Activated CD8-positive, alpha-beta memory T cell treated with anti-CD3 and anti-CD28 coated beads, Interleukin-2, amount 10 ng/mL, durations not matched to agents 7 days and 5 days (primary cell): Measurements from ENCODE around the gene MRC1. TPM values are rescaled to one million over a fixed set of nuclear protein-coding genes. Genes with fewer than 3 reads are reported as not detected.

ENCODE experiments used
- ATAC-seq: fragments of 150-1000 bp; cut with Tn5 transposase; one replicate; pipeline ENCODE4 v1.10.0; 2021; ENCODE audit warnings: moderate library complexity
- CTCF ChIA-PET: fragments of 350-600 bp; sonication (Branson Sonifier 250); formaldehyde crosslinking; loops from one replicate; lab custom pipeline; 2021; ENCODE audit warnings: antibody characterized with exemption; lab: Charles Lee
- DNase-seq: peaks from one replicate; pipeline ENCODE4 v3.0.0-alpha.2; 2020
- H3K27ac Mint-ChIP-seq: one replicate; pipeline ENCODE4 v1.8.0; 2021; ENCODE audit warnings: mild to moderate bottlenecking, mixed read lengths
- H3K27me3 Mint-ChIP-seq: one replicate; pipeline ENCODE4 v1.8.0; 2021; ENCODE audit warnings: mixed read lengths
- H3K36me3 Mint-ChIP-seq: one replicate; pipeline ENCODE4 v1.8.0; 2021; ENCODE audit warnings: mild to moderate bottlenecking, mixed read lengths
- H3K4me1 Mint-ChIP-seq: one replicate; pipeline ENCODE4 v1.8.0; 2021; ENCODE audit warnings: mixed read lengths
- H3K4me3 Mint-ChIP-seq: one replicate; pipeline ENCODE4 v1.8.0; 2021; ENCODE audit warnings: mild to moderate bottlenecking, moderate library complexity, mixed read lengths
- H3K9me3 Mint-ChIP-seq: one replicate; pipeline ENCODE4 v1.8.0; 2022; ENCODE audit warnings: low read depth, mixed read lengths
- total RNA-seq, 2 experiments: library from RNA; stranded (reverse); gene quantifications; one replicate each; pipeline ENCODE4 v1.2.3, GENCODE V29; 2021

Gene MRC1
- total RNA-seq, 2 experiments from 2014 or later = 0.05 TPM; not detected in 1

DNA sequence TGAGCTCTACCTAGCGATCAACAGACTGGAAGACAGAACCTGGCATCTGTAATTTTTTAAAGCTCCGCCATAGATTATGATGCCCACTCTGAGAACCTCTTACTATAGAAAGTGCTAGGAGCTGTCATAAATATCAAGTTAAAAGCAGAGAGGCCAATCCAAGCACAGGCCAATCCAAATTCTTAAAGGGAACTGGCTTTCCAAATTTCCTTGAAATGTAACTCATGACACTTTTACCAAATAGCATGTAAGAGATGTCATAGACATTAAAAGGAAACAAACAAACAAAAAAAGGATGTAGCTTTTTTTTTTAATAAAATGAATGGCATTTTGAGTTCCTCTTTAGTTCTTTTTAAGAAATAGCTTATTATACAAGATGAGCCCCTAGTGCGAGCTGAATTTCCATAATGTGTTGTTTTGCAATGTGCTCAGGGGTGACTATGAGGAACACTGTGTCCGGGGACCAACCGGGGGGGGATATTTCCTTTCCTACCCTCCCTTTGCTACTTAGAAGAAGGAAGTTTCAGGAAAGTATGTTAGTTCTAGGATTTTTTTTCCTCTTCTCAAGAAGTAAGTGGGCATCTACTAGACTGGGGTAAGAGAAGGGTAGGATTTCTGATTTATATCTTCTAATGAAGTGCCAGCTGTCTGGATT lies 23.7 kb upstream of the MRC1 start:
- Mint-ChIP-seq H3K9me3 (no peaks in the 10 kb centered on the region), H3K27me3 (no peaks in the 10 kb centered on the region), H3K4me3 (no peak overlapping the region), H3K4me1 (no peaks in the 10 kb centered on the region), H3K36me3 (no peaks in the 10 kb centered on the region), H3K27ac (no peak overlapping the region)
- CTCF ChIA-PET = interaction anchor here (0.9 kb wide), 1 partner anchor 16 kb away, joined by 3 read pairs; no protein-coding TSS in a partner anchor
- ATAC-seq (no peak), DNase-seq (no peak)

DNA sequence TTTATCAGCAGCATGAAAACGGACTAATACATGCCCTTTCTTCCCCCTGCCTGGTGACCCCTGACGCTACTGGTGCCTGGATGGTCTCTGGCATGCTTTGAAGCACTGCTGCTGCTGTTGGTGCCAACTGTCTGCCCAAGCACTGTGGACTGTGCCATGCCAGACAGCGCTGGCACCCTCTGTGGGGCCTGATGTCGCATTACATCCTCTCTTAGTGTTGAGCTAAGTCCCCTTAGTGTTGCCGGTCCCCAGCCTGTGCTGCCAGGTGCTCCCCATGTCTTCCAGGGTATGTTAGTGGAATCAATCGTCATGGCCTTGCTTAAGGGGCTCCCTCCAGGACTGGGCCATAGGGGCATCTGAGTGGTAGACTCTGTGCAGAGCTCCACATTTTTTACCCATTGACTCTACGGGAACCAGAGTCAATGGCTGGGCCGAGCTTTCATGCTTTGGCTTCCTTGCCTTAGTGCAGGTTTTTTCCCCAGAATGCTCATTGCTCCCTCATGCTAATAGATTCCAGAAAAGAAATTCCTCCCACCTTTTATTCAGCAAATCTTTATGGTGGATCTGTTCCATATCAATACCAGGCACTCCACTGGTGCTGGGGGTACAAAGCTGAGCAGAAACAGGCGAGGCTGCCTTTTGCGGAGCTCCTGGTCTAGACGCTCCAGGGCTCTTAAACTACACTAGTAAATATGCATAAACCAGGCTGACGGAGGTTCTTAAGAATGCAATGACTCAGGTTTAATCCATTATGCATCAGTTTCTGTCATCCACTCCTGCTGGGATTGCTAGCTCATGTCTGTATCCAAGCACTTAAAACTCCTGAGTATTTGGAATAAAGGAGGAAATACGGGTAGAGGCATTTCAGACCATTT lies 21.8 kb upstream of the MRC1 start:
- ATAC-seq = no peak
- no peak for DNase-seq
- Mint-ChIP-seq H3K27ac (no peak overlapping the region), H3K27me3 (no peaks in the 10 kb centered on the region), H3K4me1 (no peaks in the 10 kb centered on the region), H3K9me3 (no peaks in the 10 kb centered on the region), H3K36me3 (no peaks in the 10 kb centered on the region), H3K4me3 (no peak overlapping the region)
- CTCF ChIA-PET = interaction anchor here (0.9 kb wide), 1 partner anchor 21 kb away, joined by 3 read pairs; no protein-coding TSS in a partner anchor

DNA sequence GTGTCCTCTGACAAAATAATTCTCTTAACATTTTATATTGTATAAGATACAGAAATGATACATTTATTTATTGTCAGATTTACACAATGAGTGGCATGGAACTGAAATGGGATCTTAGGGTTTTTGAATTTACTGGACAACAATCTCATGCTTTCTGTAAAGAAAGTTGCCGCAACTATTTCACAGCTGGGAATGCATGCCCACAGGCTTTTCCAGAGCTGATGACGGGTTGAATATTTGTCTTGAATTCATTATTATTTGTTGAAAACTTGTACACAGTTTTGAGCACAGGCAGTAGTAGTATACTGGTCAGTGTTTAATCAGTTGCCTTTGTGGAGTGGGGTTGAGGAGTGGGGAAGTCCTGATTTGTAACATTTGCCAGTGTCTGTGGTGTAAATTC lies 20.5 kb upstream of the MRC1 start:
- Mint-ChIP-seq H3K36me3 (no peaks in the 10 kb centered on the region), H3K9me3 (no peaks in the 10 kb centered on the region), H3K4me3 (no peak overlapping the region), H3K27ac (no peak overlapping the region), H3K27me3 (no peaks in the 10 kb centered on the region), H3K4me1 (no peaks in the 10 kb centered on the region)
- DNase-seq (no peak), ATAC-seq (no peak)
- CTCF ChIA-PET = no interaction called here

DNA sequence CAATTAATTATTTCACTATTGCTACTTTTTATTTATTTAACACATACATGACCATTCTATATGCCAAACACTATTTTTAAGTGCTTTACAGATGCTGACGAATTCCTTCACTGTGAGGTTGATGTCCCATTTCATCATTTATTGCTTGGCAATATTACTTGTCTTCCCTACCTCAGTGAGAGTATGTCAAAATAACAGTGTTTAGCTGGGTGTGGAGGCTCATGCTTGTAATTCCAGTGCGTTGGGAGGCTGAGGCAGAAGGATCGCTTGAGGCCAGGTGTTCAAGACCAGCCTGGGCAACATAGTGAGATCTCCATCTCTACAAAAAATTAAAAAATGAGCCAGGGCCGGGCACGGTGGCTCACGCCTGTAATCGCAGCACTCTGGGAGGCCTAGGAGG lies 19.8 kb upstream of the MRC1 start:
- Mint-ChIP-seq H3K36me3 (no peaks in the 10 kb centered on the region), H3K4me3 (no peak overlapping the region), H3K27ac (no peak overlapping the region), H3K4me1 (no peaks in the 10 kb centered on the region), H3K9me3 (no peaks in the 10 kb centered on the region), H3K27me3 (no peaks in the 10 kb centered on the region)
- ATAC-seq (no peak), DNase-seq (no peak)
- CTCF ChIA-PET = no interaction called here

DNA sequence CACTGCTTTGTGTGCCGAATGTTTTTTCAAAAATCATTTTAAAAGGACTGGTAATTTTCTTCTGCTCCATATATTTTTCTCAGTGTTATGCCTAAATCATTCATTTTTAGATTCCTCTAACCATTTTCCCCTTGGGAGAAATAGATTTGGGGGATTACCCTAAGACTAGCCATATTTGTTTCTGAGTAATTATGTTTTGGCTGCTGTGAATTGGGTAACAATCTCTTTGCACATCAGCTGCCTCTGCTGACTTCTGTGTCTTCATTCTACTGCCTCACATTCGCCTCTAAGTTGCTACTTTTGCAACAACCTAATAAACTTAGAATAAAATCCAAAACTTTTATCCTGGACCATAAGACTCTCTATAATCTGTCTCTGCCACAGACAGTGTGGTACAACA lies 18.5 kb upstream of the MRC1 start:
- Mint-ChIP-seq H3K27me3 (no peaks in the 10 kb centered on the region), H3K4me1 (no peaks in the 10 kb centered on the region), H3K36me3 (no peaks in the 10 kb centered on the region), H3K27ac (no peak overlapping the region), H3K9me3 (no peaks in the 10 kb centered on the region), H3K4me3 (no peak overlapping the region)
- ATAC-seq (no peak), DNase-seq (no peak)
- CTCF ChIA-PET = no interaction called here

DNA sequence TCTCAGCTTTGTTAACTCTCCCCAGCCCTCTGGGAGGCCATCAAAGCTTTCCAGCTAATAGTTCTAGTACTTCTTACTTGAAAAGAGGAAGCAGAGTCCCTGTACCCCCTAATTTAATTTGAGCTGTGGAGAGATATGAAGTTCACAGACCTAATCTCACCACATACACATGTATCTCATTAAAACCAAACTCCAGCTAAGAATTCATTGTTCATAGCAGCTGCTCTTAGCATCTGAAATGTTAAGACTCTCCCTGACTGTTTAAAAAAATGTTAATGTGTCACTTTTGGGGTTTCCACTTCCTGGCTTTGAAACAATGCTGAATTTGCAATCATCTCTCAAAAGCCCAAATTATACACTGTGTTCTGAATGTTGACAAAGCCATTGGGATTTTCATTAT lies 16.2 kb upstream of the MRC1 start:
- Mint-ChIP-seq H3K4me1 (no peaks in the 10 kb centered on the region), H3K36me3 (no peaks in the 10 kb centered on the region), H3K4me3 (no peak overlapping the region), H3K9me3 (no peaks in the 10 kb centered on the region), H3K27ac (no peak overlapping the region), H3K27me3 (no peaks in the 10 kb centered on the region)
- no peak for DNase-seq
- no peak for ATAC-seq
- CTCF ChIA-PET = no interaction called here

DNA sequence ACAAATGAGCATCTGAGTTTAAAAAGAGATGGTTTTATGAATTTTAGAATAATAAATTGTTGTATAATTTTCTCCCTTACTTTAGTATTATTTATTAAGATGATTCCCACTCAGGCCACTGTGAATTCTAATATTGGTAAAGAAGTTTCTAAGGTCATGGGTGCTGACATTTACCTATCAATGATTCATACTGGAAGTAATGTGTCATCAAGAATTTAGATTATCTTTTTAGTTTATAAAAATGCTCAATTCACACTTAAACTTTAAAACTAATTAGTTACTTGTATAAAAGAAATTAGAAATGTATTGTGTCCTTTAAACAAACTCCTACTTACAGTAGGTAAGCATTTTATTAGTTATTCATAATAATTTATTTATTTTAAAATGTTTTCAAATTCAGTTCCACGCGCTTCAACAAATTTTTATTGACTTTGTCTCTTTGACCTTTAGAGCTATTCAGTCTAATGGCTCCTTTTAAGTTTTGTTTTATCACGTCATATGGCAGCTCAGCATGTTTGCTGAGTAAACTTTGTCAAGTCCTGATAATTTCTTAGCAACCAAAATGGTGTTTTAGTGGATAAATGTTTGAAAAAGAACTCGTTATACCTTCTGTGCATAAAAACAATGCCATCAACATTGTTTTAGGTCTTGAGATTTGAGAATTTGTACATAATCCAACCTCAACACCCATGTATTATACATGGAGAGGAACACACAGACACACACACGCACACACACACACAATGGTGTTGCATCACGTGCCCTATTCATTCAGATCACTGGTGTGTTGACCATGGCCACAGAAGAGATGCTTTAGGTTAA lies 15.1 kb upstream of the MRC1 start:
- no peak for ATAC-seq
- Mint-ChIP-seq H3K4me1 (no peaks in the 10 kb centered on the region), H3K4me3 (no peak overlapping the region), H3K36me3 (no peaks in the 10 kb centered on the region), H3K27me3 (no peaks in the 10 kb centered on the region), H3K27ac (no peak overlapping the region), H3K9me3 (no peaks in the 10 kb centered on the region)
- CTCF ChIA-PET = no interaction called here
- no peak for DNase-seq

DNA sequence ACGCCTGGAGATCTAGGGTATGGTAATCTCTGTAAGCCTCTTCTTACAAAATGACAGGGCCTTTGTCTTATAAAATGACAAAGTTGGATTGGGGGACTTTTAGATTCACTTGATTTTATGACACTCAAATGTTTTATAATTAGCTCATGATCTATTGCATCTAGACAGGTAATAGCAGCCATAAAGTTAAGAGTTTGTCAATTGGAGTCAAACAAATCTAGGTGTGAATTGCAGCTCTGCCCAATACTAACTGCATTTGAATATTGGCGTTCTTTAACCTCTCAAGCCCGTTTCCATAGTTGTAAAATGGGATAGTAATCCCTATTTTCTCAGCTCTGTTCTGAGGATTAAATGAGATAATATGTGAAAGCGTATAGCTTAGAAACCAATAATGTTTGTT lies 14.1 kb upstream of the MRC1 start:
- CTCF ChIA-PET = no interaction called here
- Mint-ChIP-seq H3K4me3 (no peak overlapping the region), H3K9me3 (no peaks in the 10 kb centered on the region), H3K27me3 (no peaks in the 10 kb centered on the region), H3K27ac (no peak overlapping the region), H3K4me1 (no peaks in the 10 kb centered on the region), H3K36me3 (no peaks in the 10 kb centered on the region)
- ATAC-seq = no peak
- no peak for DNase-seq

DNA sequence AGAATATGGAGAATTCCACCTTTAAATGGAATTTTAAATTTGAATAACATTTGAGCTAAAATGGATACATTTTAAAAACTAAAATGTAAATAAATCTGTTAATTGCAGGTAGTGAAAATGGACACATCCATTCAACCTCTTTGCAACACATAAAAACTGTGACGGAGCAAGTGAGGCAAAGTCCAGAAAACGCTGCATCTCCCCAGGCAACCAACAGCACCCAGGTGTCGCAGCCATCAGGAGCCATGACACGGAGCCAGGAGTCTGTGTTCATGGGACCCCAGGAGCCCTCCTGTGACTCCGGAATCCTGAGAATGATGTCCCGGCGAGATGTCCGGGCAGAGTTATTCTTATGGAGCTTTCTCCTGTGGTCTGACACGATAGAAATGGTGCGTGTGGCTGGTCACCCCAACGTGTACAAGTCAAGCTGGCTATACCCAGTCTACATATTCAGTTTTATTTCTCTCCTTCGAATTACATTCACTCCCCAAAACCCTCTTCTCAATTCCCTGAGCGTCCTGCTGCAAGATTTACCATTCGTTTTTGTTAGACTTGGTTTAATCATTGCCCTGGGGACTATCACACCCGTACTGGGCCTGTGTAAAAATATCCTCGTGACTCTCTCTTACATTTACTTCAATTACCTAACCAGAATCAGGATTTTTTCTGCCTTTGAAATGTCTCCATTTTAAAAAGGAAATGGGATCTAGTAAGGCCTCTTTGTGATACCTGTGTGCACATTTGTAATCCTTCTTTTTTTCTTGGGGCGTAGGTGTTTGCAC lies 13.1 kb upstream of the MRC1 start:
- Mint-ChIP-seq H3K27ac (no peak overlapping the region), H3K9me3 (no peaks in the 10 kb centered on the region), H3K27me3 (no peaks in the 10 kb centered on the region), H3K4me3 (no peak overlapping the region), H3K36me3 (no peaks in the 10 kb centered on the region), H3K4me1 (no peaks in the 10 kb centered on the region)
- CTCF ChIA-PET = no interaction called here
- ATAC-seq = no peak
- DNase-seq = no peak

DNA sequence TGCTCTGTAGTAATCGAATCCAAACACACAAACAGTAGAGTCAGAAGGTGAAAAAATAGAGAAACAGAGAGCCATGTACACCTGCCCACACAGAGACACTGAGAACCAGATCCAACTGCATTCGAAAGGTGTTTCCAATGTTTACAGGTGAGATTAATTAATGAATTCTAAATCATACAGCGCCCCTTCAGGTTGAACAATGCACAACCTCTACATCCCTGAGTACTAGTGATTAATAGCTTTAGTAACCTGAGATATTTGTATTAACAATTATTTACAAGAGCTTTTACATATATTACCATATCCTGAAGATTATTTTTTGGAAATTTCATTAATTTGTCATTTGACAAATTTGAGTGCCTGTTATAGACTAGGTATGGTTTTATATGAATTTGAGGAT lies 7.6 kb upstream of the MRC1 start:
- DNase-seq (no peak), ATAC-seq (no peak)
- no peaks in the 10 kb centered on the region for H3K27me3 Mint-ChIP-seq
- no peak overlapping the region for H3K27ac Mint-ChIP-seq
- CTCF ChIA-PET = no interaction called here
- no peaks in the 10 kb centered on the region for H3K36me3 Mint-ChIP-seq
- H3K4me1 Mint-ChIP-seq = no peaks in the 10 kb centered on the region
- no peaks in the 10 kb centered on the region for H3K9me3 Mint-ChIP-seq
- H3K4me3 Mint-ChIP-seq = no peak overlapping the region

DNA sequence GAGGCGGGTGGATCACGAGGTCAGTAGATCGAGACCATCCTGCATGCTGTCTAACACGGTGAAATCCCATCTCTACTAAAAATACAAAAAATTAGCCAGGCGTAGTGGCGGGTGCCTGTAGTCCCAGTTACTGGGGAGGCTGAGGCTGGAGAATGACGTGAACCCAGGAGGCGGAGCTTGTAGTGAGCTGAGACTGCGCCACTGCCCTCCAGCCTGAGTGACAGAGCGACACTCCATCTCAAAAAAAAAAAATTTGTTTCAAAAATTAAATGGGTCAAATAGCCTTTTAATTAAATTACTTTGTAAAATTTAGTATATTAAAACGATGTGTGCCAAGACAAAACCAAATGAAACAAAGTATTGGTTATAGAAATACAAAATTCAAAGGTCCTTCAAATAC lies 6.8 kb upstream of the MRC1 start:
- ATAC-seq (no peak), DNase-seq (no peak)
- H3K27ac Mint-ChIP-seq = no peak overlapping the region
- no peaks in the 10 kb centered on the region for H3K36me3 Mint-ChIP-seq
- no peak overlapping the region for H3K4me3 Mint-ChIP-seq
- H3K27me3 Mint-ChIP-seq = no peaks in the 10 kb centered on the region
- CTCF ChIA-PET = no interaction called here
- H3K4me1 Mint-ChIP-seq = no peaks in the 10 kb centered on the region
- H3K9me3 Mint-ChIP-seq = no peaks in the 10 kb centered on the region

DNA sequence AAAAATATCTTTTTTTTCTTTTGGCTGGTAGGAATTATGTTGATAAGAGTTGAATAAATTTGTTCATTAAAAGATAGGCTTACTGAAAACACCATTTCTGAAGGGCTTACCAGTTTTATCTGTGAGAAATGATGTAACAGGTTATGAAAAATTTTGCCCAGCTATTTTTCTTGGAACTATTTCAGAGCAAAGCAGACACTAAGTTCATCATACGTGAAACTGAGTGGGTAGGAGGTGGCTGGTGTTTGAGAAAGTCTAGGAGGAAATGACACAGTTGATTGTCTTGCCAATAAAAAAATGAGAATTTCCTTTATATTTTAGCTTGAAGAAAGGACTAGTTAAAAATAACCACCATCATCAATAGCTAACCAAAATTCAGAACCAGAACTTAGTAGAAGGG lies 6.2 kb upstream of the MRC1 start:
- CTCF ChIA-PET = no interaction called here

DNA sequence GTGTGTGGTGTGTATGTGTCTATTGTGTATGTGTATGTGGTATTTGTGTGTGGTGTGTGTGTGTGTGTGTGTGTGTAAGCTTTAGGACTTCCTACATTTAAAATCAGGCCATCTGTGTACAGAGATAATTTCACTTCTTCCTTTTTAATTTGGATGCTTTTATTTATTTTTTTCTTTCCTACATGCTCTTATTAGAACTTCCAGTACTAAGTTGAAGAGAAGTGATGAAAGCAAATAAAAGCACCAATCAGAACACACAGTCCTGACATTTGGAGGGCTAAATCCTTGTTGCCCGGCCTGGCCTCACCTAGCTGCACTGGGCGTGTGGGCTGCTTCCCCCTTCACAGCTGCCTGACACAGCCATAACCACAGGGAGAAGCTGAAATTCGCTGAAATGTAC lies 3.8 kb upstream of the MRC1 start:
- Mint-ChIP-seq H3K27me3 (peaks cover 14% of the 10 kb centered on the region), H3K36me3 (no peaks in the 10 kb centered on the region), H3K27ac (no peak overlapping the region), H3K4me3 (no peak overlapping the region), H3K4me1 (peaks cover 7% of the 10 kb centered on the region), H3K9me3 (no peaks in the 10 kb centered on the region)
- no peak for ATAC-seq
- DNase-seq = no peak
- CTCF ChIA-PET = no interaction called here

More for the DNA sequence above, 6.2 kb upstream of the MRC1 start:
- Mint-ChIP-seq H3K4me3 (no peak overlapping the region), H3K9me3 (no peaks in the 10 kb centered on the region), H3K27ac (no peak overlapping the region), H3K36me3 (no peaks in the 10 kb centered on the region), H3K27me3 (peaks cover 3% of the 10 kb centered on the region), H3K4me1 (no peaks in the 10 kb centered on the region)
- no peak for DNase-seq
- ATAC-seq = no peak
